C4-2B (cell line): Measurements from ENCODE around the gene OMP.

Experiments
- CTCF ChIP-seq: fragments of 450-650 bp; conservative IDR thresholded peaks from 2 replicates; pipeline ENCODE4 v1.5.1; 2017; ENCODE audit warnings: mild to moderate bottlenecking
- ZFX ChIP-seq: fragments of 450-650 bp; IDR thresholded peaks from 2 replicates; pipeline ENCODE4 v1.6.1; 2017

GRCh38 chr11:77144857-77145428 is 42.3 kb downstream of the OMP start:
- TF ChIP-seq CTCF, result no peak
- no peak for TF ChIP-seq ZFX
